ENCODE measurements around the gene MPIG6B.

Gene MPIG6B

GRCh38 chr6:31739639-31740396 is 16.6 kb downstream of the MPIG6B start, which contains the start of gene MSH5:
MSH5 (plus strand) TSS chr6:31740005; CDS start chr6:31740467, 462 bp downstream.
- DNase-seq, result peak; percentile 99

GRCh38 chr6:31740397-31741223 is 17.4 kb downstream of the MPIG6B start:
- peak; percentile 56 to 69 for DNase-seq

DNA sequence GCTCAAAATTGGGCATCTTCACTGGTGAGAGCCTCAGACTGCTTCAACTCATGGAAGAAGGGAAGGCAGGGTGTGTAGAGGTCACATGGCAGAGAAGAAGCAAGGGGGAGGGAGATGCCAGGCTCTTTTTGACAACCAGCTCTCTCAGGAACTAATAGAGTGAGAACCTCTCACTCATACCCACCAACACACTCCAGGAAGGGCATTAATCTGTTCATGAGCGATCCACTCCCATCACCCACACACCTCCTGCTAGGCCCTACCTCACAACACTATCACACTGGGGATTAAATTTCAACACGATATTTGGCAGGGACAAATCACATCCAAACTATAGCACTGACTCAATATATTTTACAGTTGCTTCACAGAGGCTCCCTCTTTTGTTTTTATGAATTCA is 18.6 kb downstream of the MPIG6B start:
- no peak for DNase-seq

DNA sequence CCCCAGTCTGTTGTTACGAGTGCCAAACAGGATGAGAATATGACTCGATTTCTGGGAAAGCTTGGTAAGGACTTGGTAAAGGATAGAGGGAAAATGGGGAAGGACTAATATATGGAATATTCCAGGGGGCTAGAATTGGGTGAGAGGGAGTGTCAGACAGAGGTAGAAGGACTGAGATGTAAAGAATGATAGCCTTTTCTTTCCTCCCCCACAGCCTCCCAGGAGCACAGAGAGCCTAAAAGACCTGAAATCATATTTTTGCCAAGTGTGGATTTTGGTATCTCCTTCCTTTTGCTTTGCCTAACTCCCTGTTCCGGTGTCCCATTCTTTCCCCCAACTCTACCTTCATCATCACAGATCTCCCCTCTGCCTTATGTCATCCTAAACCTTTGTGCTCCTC is 19.7 kb downstream of the MPIG6B start:
- DNase-seq, result no peak

DNA sequence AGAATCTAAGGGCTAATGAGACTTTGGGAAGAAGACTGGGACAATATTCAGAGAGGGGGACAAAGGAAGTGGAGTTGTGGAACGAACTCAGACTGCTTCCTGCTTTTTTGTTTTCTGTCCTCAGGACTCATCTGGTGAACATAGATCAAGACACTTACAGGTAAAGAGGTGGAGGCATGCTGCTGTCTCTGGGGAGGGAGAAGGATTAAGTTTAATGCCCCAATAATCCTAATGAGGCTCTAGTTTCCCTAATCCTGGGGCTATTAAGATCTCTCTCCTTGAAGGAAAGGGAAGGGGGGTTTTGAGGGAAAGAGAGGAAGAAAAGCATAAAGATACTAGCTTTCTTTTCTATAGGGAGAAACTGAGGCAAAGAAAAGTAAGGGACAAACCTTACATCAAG is 21.2 kb downstream of the MPIG6B start:
- no peak for DNase-seq

DNA sequence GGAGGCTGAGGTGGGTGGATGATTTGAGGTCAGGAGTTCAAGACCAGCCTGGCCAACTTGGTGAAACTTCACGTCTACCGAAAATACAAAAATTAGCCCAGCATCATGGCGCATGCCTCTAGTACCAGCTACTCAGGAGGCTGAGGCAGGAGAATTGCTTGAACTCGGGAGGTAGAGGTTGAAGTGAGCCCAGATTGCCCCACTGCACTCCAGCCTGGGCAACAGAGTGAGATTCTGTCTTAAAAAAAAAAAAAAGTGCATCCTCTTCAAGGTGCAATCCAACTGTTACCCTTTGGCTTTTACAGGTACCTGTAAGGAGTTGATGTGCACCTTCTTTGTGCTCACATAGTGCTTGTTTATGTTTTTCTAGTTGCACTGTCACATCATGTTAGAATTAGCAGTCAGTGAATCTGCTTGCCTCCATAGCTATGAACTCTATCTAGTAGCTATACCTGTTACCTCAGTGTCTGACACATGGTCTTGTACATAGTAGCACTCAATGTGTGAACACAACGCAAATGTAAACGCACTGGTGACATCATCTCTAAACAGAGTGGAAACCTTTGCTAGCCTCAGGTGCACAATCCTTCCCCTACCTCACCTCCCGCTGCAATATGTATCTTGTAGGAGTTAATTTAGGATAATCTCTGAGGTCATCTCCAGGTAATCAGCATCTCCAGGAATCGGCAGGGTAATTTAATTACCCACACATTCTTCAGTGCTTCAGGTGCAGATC is 26.3 kb downstream of the MPIG6B start:
- no peak for DNase-seq

DNA sequence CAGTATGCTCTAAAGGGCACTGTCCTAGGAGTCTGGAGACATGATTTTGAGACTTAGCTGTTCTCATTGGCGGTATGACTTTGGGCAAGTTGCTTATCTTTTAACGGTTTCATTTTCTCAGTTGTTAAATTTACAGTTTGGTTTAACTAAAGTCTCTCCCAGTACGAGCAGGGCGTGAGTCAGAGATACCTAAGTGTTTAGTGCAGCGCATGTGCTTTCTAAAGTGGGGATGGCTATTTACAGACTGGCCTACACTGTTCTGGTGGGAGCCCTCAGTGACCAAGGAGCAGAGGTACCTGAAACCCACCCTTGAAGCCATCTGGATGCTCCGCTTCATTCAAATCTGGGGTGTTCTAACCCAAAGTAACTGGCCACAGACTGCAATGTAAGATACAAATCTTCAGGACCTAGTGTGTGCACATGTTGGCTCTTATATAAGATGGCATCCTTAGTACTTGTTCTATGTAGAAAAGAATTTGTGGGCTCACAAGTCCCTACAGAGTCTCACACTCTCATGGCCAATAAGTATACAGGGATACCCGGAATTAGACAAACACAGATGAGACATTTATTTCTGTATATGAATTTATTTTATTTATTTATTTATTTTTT is 27.3 kb downstream of the MPIG6B start:
- DNase-seq, result no peak

GRCh38 chr6:31752739-31753319 is 29.7 kb downstream of the MPIG6B start:
- no peak for DNase-seq

DNA sequence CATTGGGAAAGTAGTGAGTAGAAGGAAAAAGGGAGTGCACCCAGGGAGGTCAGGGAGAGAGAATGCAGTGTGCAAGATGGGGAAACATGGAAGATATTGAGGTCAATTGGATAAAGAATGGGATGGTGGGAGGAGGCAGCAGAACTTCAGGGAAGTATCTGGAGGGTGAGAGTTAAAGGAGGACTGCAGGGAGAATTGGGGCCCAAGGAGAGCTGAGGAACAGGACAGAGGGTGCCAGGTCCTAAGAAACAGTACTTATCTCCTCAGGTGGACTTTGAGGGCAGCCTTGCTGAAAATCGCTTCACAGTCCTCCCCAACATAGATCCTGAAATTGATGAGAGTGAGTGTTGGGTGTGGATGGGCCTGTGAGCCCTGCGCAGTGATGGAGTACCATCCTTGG is 35.1 kb downstream of the MPIG6B start:
- DNase-seq, result no peak

GRCh38 chr6:31760790-31761189 is 37.6 kb downstream of the MPIG6B start:
- no peak for DNase-seq

DNA sequence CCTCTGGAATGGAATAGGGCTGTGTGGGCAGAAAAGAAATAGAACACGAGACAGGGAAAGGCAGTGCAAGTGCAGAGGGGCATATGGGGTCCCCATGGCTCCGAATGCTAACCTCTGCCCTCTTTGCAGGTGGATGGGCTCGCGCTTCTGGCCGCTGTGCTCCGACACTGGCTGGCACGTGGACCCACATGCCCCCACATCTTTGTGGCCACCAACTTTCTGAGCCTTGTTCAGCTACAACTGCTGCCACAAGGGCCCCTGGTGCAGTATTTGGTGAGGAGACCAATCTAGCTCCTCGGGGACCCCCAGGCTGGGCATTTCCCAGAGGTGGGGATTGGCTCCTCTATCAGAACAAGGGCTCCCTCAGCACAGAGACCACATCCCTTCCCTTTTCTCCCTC is 38.2 kb downstream of the MPIG6B start:
- no peak for DNase-seq

DNA sequence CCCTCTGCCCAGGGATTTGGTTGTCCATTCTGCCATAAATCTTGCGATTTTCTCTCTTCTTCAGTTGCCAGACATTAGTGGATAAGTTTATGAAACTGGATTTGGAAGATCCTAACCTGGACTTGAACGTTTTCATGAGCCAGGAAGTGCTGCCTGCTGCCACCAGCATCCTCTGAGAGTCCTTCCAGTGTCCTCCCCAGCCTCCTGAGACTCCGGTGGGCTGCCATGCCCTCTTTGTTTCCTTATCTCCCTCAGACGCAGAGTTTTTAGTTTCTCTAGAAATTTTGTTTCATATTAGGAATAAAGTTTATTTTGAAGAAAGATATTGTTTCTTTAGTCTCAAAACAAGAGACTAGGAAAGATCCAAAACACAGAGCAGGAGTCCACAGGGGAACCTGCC is 39.2 kb downstream of the MPIG6B start, which contains the start of gene SAPCD1:
TSS of gene SAPCD1 (plus strand) at position 301 of the 400 bp plus-strand sequence. CDS start 399 bp downstream, outside the sequence.
- no peak for DNase-seq

DNA sequence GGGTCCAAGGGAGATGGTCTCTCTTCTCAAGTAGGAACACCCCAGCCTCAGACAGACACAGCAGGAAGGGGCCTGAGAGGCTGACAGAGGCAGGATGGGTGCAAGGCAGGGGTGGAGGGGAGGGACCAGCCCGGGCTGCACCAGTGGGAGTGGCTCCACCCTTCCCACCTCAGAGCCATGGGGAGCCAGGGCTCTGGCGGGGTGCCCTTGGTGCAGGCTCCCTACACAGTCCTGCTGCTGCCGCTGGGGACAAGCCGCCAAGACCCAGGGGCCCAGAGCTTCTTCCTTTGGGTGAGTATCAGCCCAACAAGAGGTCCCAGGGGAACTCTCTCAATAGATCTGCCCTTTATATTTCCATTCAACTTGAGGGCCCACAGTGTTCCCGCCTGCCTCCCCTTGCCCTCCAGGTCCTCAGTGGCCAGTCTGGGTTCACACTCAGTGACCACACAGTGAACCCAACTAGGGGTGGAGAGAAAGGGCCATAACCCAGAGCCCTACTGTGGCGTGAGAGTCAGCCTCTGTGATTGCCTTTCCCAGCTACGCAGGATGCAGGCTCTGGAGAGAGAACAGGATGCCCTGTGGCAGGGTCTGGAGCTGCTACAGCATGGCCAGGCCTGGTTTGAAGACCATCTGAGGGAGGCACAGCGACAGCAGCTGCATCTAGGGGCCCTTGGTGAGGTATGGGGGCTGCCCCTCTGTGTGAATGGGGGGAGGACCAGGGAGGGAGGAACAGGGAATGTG is 39.9 kb downstream of the MPIG6B start:
- DNase-seq, result no peak

DNA sequence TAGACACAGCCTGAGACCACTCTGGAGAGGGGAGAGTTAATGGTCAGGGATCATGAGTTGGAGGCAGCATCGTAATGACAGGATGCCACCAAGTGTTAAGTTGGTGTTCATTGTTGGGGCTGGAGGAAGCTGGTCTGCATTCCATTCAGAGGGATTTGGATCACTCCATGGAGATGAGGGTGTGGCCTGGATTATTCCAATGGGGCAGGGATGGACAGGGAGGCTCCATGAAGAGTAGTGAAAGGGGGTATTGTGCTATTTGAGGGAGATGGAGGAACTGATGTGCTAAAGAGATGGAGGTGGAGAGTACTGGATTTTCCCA is 40.4 kb downstream of the MPIG6B start:
- no peak for DNase-seq

- no peak for DNase-seq
These were observed 41.0 kb downstream of the MPIG6B start for GRCh38 chr6:31764198-31764597.

DNA sequence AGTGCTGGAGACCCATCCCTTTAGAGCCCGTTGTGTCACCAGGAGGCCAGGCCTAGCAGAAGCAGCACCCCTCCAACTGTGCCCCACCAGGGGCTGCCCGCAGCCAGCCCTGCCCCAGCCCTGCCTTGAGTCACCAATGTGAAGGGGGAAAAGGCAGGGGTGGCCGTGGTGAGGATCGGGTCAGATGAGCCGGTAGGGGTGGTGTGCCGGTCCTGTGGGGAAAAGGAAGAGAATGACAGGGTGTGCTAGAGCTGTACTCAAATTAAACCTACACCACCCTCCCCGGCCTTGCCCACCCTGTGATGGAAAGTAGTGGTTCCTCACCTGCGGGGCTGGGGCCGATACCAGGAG is 42.4 kb downstream of the MPIG6B start:
- no peak for DNase-seq

GRCh38 chr6:31765910-31766794 is 43.0 kb downstream of the MPIG6B start:
- DNase-seq, result no peak

- no peak for DNase-seq
These were observed 44.0 kb downstream of the MPIG6B start for GRCh38 chr6:31767096-31767645.

GRCh38 chr6:31768363-31769257 is 45.4 kb downstream of the MPIG6B start:
- DNase-seq, result no peak
